ENCODE results near the gene KCNMA1. TPM values are rescaled to one million over a fixed set of nuclear protein-coding genes. Genes with fewer than 3 reads are reported as not detected.

Gene KCNMA1
- total and polyA plus RNA-seq, 7 donors: 15.3 to 427 (median 256) TPM

- intact Hi-C loops (cut with DNase I): no loop called here
These were observed 159.2 kb downstream of the KCNMA1 start for GRCh38 chr10:77478247-77478961.

GRCh38 chr10:77475522-77475921 lies 162.1 kb downstream of the KCNMA1 start:
- no peak for TF ChIP-seq EP300 (IDR thresholded peaks at IDR 0.05)
- TF ChIP-seq POLR2A (IDR thresholded peaks at IDR 0.05): no peak
- no peak for TF ChIP-seq POLR2AphosphoS5 (IDR thresholded peaks at IDR 0.05)
- no peak for TF ChIP-seq CTCF (IDR thresholded peaks at IDR 0.05)
- WGBS, 2 donors: 89 to 92% methylated on average over 1 of the region's 1 CpG
- no peak for DNase-seq
- H3K36me3 ChIP-seq: peaks cover 0 to under 1% (median 0%) of the 10 kb centered on the region in 4 donors
- no peaks in the 10 kb centered on the region for H3K27me3 ChIP-seq
- H3K4me3 ChIP-seq: no peak overlapping the region
- H3K9me3 ChIP-seq: peaks cover 0 to 3% (median 0%) of the 10 kb centered on the region in 4 donors
- intact Hi-C loops (cut with DNase I): no loop called here
- H3K27ac ChIP-seq: no peak overlapping the region
- peaks cover 2 to 61% (median 34%) of the 10 kb centered on the region in 4 donors for H3K4me1 ChIP-seq

More at GRCh38 chr10:77478247-77478961, 159.2 kb downstream of the KCNMA1 start:
- Histone ChIP-seq H3K27ac (peak overlapping the region in 3 of 4 donors; percentile 57 to 78 (median 62)), H3K9me3 (peaks cover 0 to 3% (median 0%) of the 10 kb centered on the region in 4 donors), H3K4me3 (no peak overlapping the region), H3K27me3 (no peaks in the 10 kb centered on the region), H3K36me3 (no peaks in the 10 kb centered on the region), H3K4me1 (peaks cover 0 to 54% (median 33%) of the 10 kb centered on the region in 4 donors)
- DNase-seq: no peak
- TF ChIP-seq POLR2A (IDR thresholded peaks at IDR 0.05): no peak
- TF ChIP-seq POLR2AphosphoS5 (IDR thresholded peaks at IDR 0.05): peak in 3 of 4 donors; percentile 9 to 52 (median 14)
- 70 to 79% methylated on average over 4 of the region's 4 CpGs for WGBS, 2 donors

DNA sequence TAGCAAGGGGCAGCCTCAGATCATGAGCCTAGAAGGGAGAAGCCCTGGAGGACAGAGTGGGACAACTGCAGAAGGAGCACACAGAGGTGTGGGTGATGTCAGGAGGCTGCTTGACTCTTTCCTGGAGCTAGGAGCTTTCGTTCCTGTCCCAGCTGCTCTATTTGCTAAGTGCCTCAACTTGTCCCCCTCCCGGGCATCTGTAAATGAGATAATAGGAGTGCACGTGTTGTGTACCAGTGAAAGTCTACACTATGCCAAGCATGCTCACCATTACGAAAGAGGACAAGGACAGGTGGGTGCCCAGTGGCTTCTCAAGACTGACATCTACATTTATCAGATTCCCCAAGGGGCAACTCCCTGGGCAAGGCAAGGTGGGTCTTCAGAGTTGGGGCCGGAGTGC lies 162.7 kb downstream of the KCNMA1 start:
- H3K27ac ChIP-seq: no peak overlapping the region
- WGBS, 2 donors: 93 to 94% methylated on average over 5 of the region's 5 CpGs
- TF ChIP-seq POLR2AphosphoS5 (IDR thresholded peaks at IDR 0.05) (no peak), EP300 (IDR thresholded peaks at IDR 0.05) (no peak), CTCF (IDR thresholded peaks at IDR 0.05) (no peak), POLR2A (IDR thresholded peaks at IDR 0.05) (no peak)
- peaks cover 0 to 4% (median 0%) of the 10 kb centered on the region in 4 donors for H3K36me3 ChIP-seq
- peaks cover 0 to 3% (median 0%) of the 10 kb centered on the region in 4 donors for H3K9me3 ChIP-seq
- no peak for DNase-seq
- intact Hi-C loops (cut with DNase I): no loop called here
- no peaks in the 10 kb centered on the region for H3K27me3 ChIP-seq
- no peak overlapping the region for H3K4me3 ChIP-seq
- H3K4me1 ChIP-seq: peaks cover 2 to 55% (median 29%) of the 10 kb centered on the region in 4 donors

DNA sequence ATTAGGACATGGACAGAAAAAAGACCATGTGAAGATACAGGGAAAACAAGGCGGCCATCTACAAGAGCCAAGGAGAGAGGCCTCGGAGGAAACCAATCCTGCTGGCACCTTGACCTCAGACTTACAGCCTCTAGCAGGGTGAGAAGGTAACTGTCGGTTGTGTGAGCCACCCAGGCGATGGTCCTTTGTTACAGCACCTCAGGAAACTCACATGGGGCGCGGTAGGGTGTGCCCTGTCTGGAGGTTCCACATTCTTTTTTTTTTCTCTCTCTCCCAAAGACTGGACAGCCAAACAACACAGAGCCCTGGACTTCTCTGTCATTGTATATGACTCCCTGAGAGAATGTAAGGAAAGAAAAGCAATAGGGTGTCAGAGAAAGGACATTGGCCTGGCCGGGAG lies 163.2 kb downstream of the KCNMA1 start:
- TF ChIP-seq CTCF (IDR thresholded peaks at IDR 0.05) (no peak), POLR2A (IDR thresholded peaks at IDR 0.05) (no peak), POLR2AphosphoS5 (IDR thresholded peaks at IDR 0.05) (no peak), EP300 (IDR thresholded peaks at IDR 0.05) (no peak)
- DNase-seq: no peak
- no peak overlapping the region for H3K27ac ChIP-seq
- peaks cover 2 to 49% (median 23%) of the 10 kb centered on the region in 4 donors for H3K4me1 ChIP-seq
- 50 to 82% methylated on average over 7 of the region's 7 CpGs for WGBS, 2 donors
- peaks cover 0 to 4% (median 0%) of the 10 kb centered on the region in 4 donors for H3K36me3 ChIP-seq
- H3K4me3 ChIP-seq: no peak overlapping the region
- peaks cover 0 to 3% (median 0%) of the 10 kb centered on the region in 4 donors for H3K9me3 ChIP-seq
- no peaks in the 10 kb centered on the region for H3K27me3 ChIP-seq
- intact Hi-C loops (cut with DNase I): no loop called here

DNA sequence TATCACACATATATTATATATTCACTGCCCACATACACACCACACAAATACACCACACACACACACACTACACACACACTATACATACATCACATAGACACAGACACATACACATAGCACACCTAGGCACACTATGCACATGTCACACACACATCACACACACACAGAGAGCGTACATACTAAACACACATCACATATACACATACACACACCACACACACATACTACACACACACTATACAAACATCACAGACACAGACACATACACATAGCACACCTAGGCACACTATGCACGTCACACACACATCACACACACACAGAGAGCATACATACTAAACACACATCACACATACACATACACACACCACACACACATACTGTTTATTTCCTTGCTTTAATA lies 165.5 kb downstream of the KCNMA1 start:
- Histone ChIP-seq H3K27me3 (no peaks in the 10 kb centered on the region), H3K4me1 (peaks cover 0 to 32% (median 10%) of the 10 kb centered on the region in 4 donors), H3K27ac (no peak overlapping the region), H3K9me3 (peaks cover 0 to 3% (median 0%) of the 10 kb centered on the region in 4 donors), H3K36me3 (peaks cover 0 to 4% (median 0%) of the 10 kb centered on the region in 4 donors), H3K4me3 (no peak overlapping the region)
- TF ChIP-seq POLR2AphosphoS5 (IDR thresholded peaks at IDR 0.05) (no peak), EP300 (IDR thresholded peaks at IDR 0.05) (no peak), POLR2A (IDR thresholded peaks at IDR 0.05) (no peak)
- DNase-seq: no peak
- 94 to 96% methylated on average over 2 of the region's 2 CpGs for WGBS, 2 donors
- intact Hi-C loops (cut with DNase I): no loop called here
